Measurements from ENCODE around the gene SCFD2.

DNA sequence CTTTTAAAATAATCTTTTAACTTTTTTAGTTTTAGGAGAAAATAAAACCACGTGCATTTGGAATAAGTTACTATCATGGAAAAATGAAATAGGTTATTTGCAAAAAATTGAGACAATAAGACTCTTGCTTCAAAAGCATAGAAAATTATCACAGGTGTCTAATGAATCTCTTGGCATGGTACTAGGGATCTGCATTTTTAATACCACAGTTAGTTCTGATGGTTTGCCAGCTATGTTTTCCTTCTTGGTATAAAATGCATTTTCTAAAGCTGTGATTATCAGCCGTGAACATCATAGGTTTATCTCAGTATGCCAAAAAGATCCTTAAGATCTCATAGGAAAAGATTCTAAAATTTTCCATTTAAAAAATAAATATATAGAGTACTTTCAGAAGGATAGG, 419.9 kb downstream of the SCFD2 start:
- TF ChIP-seq EZH2 (IDR thresholded peaks at IDR 0.05; ENCODE audit: insufficient read depth, poor library complexity, severe bottlenecking) = no peak
- no peak for TF ChIP-seq EZH2phosphoT487 (IDR thresholded peaks at IDR 0.05; ENCODE audit: insufficient read depth, low read depth)
